ENCODE results near the gene MCHR1. TPM values are rescaled to one million over a fixed set of nuclear protein-coding genes. Genes with fewer than 3 reads are reported as not detected.
A peak's percentile ranks its signal among the peaks of the same experiment; 100 is the strongest.

Gene MCHR1
- total RNA-seq, 1 donor from 2014 or later: 0.45 TPM

- Histone ChIP-seq H3K4me1 (no peaks in the 10 kb centered on the region), H3K9ac (no peak overlapping the region), H2AFZ (replicated peaks) (peak overlapping the region; percentile 73), H4K20me1 (ENCODE audit: low read depth) (no peaks in the 10 kb centered on the region), H3K4me3 (no peak overlapping the region), H3K27ac (no peak overlapping the region), H3K27me3 (no peaks in the 10 kb centered on the region), H3F3A (ENCODE audit: low read depth) (no peaks in the 10 kb centered on the region), H3K9me3 (ENCODE audit: low read depth) (no peaks in the 10 kb centered on the region), H3K79me2 (ENCODE audit: low read depth) (no peaks in the 10 kb centered on the region), H3K4me2 (no peak overlapping the region), H3K36me3 (no peaks in the 10 kb centered on the region)
- Mint-ChIP-seq H3K4me3 (no peak overlapping the region), H3K27me3 (ENCODE audit: insufficient read depth, low read depth) (peaks cover 12% of the 10 kb centered on the region), H3K9me3 (peaks cover 5% of the 10 kb centered on the region), H3K27ac (no peak overlapping the region), H3K4me1 (peaks cover 16% of the 10 kb centered on the region), H3K36me3 (no peaks in the 10 kb centered on the region)
- TF ChIP-seq CTCF (IDR thresholded peaks at IDR 0.05) (no peak), EZH2phosphoT487 (IDR thresholded peaks at IDR 0.05) (no peak), EZH2 (IDR thresholded peaks at IDR 0.05) (no peak)
- DNase-seq (ENCODE audit: low spot score): no peak
Measured at GRCh38 chr22:40670058-40670457, 9.2 kb upstream of the MCHR1 start.

GRCh38 chr22:40671369-40671768, 7.9 kb upstream of the MCHR1 start:
- Histone ChIP-seq H3K4me1 (no peaks in the 10 kb centered on the region), H3K27ac (no peak overlapping the region), H3K36me3 (no peaks in the 10 kb centered on the region), H3K27me3 (no peaks in the 10 kb centered on the region), H3K79me2 (ENCODE audit: low read depth) (no peaks in the 10 kb centered on the region), H3K9ac (no peak overlapping the region), H3K9me3 (ENCODE audit: low read depth) (no peaks in the 10 kb centered on the region), H3F3A (ENCODE audit: low read depth) (no peaks in the 10 kb centered on the region), H2AFZ (replicated peaks) (no peak overlapping the region), H3K4me3 (no peak overlapping the region), H4K20me1 (ENCODE audit: low read depth) (no peaks in the 10 kb centered on the region), H3K4me2 (no peak overlapping the region)
- Mint-ChIP-seq H3K27ac (no peak overlapping the region), H3K4me3 (no peak overlapping the region), H3K27me3 (ENCODE audit: insufficient read depth, low read depth) (peaks cover 11% of the 10 kb centered on the region), H3K9me3 (peaks cover 5% of the 10 kb centered on the region), H3K4me1 (peaks cover 13% of the 10 kb centered on the region), H3K36me3 (no peaks in the 10 kb centered on the region)
- TF ChIP-seq EZH2 (IDR thresholded peaks at IDR 0.05) (no peak), CTCF (IDR thresholded peaks at IDR 0.05) (no peak)
- no peak for DNase-seq (ENCODE audit: low spot score)

GRCh38 chr22:40671796-40672360, 7.4 kb upstream of the MCHR1 start:
- no peaks in the 10 kb centered on the region for H3K27me3 ChIP-seq
- H3K27ac Mint-ChIP-seq: no peak overlapping the region

More at GRCh38 chr22:40671796-40672360, 7.4 kb upstream of the MCHR1 start:
- H3K79me2 ChIP-seq (ENCODE audit: low read depth): no peaks in the 10 kb centered on the region
- H2AFZ ChIP-seq (replicated peaks): no peak overlapping the region
- H3K27ac ChIP-seq: no peak overlapping the region
- H3K9ac ChIP-seq: no peak overlapping the region
- H4K20me1 ChIP-seq (ENCODE audit: low read depth): no peaks in the 10 kb centered on the region
- no peaks in the 10 kb centered on the region for H3K4me1 ChIP-seq
- no peak overlapping the region for H3K4me3 Mint-ChIP-seq
- H3K4me1 Mint-ChIP-seq: peaks cover 9% of the 10 kb centered on the region
- H3K4me3 ChIP-seq: no peak overlapping the region
- no peaks in the 10 kb centered on the region for H3F3A ChIP-seq (ENCODE audit: low read depth)
- H3K27me3 Mint-ChIP-seq (ENCODE audit: insufficient read depth, low read depth): peaks cover 13% of the 10 kb centered on the region
- H3K36me3 Mint-ChIP-seq: no peaks in the 10 kb centered on the region
- H3K36me3 ChIP-seq: no peaks in the 10 kb centered on the region
- TF ChIP-seq EZH2phosphoT487 (IDR thresholded peaks at IDR 0.05): no peak
- TF ChIP-seq CTCF (IDR thresholded peaks at IDR 0.05): no peak
- DNase-seq (ENCODE audit: low spot score): no peak
- H3K9me3 Mint-ChIP-seq: peaks cover 5% of the 10 kb centered on the region
- no peak overlapping the region for H3K4me2 ChIP-seq
- H3K9me3 ChIP-seq (ENCODE audit: low read depth): no peaks in the 10 kb centered on the region
